Activated CD4-positive, alpha-beta T cell treated with anti-CD3 and anti-CD28 coated beads, Interleukin-2, amount 50 U/mL, for 48 hours (primary cell): Measurements from ENCODE around the gene RAB20.
"Not testable (repeated sequence)": the region's sequence is repeated elsewhere in the genome, so short reads cannot be mapped to it uniquely, and the experiment has no call there.

Source experiments
- DNase-seq, 2 experiments: peaks; one replicate each; pipeline ENCODE4 v3.0.0-alpha.2; 2020

RAB20 gene

DNA sequence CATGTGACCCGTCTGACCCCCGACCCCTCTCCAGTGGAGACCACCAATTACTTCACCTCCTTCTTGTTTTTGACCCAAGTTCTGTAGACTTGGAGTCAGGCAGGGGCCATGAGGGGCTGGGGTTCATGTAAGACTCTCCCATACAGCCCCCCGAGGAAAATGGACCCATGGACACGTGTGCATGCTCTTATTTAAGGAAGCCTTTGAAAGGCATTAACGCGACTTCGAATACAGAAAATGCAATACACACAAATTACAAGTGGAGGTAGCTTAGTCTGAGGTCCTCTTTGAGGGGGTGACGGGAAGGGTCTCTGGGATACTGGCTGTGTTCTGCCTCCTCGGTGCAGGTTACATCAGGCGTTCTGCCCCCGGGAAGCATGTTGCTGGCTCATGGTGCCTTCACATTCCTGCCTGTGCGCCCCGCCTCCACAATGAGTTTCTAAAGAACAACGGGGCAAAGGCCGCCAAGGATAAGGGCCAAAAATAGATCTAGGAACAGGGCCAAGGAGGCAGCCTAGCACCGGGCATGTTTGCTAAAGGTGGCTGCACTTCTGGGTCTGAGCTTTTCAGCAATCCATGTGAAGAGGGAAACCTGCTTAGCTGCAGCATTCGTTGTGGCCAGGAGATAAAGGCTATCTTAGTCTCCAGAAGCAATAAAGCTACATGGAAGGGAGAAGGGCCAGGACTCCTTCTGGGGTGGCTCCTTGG is 54.5 kb downstream of the RAB20 start:
- no peak for DNase-seq

DNA sequence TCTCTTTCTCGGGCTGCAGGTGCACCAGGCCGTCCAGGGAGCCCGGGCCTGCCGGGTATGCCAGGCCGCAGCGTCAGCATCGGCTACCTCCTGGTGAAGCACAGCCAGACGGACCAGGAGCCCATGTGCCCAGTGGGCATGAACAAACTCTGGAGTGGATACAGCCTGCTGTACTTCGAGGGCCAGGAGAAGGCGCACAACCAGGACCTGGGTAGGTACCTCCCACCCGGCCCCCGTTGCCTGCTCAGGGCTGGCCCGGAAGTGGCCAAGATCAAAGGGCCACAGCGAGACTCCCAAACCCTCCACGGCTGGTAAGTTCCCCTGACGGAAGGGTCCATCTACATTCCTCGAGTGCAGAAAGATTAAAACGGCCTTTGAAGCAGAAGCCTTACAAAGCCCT is 55.1 kb downstream of the RAB20 start:
- DNase-seq = no peak

GRCh38 chr13:110505594-110505993 is 55.9 kb downstream of the RAB20 start:
- no peak for DNase-seq

DNA sequence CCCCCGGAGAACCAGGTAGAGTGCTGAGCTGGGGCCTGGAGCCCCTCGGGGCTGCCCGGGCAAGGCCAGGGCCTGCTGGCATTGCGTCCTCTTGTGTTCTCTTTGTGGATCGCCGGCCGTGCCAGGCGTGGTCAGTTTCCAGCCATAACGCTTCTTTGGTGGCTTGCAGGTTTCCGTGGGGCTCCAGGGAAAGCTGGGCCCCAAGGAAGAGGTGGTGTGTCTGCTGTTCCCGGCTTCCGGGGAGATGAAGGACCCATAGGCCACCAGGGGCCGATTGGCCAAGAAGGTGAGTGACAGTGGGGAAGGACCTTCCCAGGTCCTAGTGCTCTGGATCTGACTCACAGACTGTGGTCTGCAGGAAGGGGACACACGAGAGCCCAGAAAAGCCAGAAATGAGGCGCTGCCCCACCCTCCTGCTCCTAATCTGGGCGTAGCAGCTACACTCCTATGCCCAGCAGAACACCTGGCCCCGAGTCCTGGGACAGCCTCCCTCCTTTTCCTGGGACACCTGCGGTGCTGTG is 57.5 kb downstream of the RAB20 start:
- no peak for DNase-seq

- DNase-seq = no peak
Measured at GRCh38 chr13:110503037-110503901, 58.3 kb downstream of the RAB20 start.

DNA sequence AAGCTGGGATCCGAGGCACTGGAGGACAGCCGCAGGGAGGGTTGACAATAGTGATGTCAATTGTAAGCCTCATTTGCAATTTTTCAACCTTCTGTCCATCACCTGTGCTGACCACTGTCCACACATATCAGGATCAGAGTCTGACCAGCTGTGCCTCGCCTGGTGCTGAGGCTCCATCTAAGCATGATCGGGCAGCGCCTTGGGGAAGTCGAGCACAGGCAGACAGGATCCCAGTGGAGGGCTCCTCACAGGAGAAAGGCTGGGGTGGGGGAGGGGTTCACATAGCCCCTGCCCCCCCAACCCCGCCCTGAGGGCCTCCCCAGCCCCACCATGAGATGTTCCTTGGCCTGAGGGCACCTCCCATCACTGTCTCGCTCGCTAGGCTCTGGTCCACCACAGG is 60.3 kb downstream of the RAB20 start:
- no peak for DNase-seq

DNA sequence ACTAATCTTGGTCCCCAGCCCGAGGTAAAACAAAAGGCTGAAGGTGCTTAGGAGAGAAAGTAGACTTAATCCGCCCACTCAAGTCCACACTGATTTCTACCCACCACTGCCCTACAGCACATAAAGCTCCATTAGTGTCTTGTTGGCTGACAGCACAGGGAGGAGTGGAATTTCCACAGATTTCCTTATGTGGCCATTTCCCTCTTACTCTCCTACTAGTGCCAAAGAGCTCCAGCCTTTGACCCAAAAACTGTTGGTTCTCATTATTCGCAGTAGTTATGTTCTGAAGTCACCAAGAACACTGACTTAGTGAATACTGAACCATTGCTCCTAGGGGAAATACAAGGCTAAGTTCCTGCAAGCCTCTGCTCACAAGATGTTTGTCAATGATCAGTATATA is 61.2 kb downstream of the RAB20 start:
- no peak for DNase-seq

- no peak for DNase-seq
Measured at GRCh38 chr13:110499621-110500281, 61.8 kb downstream of the RAB20 start.

DNA sequence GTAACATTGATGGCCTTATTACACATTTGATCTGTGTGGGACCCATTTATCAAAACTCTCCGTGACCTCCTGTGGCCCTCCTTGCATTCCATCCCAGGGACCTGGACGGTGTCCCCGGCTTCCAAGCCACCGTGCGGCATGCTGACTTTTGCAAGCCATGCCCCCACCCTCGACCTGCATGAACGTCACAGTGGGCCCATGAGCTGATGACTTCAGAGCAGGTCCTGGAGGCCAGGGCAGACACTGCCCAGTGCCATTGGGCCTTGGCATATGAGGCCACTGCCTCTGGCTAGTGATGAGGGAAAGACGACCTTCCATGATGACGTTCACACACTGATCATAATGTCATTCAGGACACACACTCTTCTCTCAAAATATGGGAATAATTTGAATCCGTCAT is 62.8 kb downstream of the RAB20 start:
- DNase-seq = no peak

GRCh38 chr13:110498327-110498726 is 63.2 kb downstream of the RAB20 start:
- DNase-seq = no peak

DNA sequence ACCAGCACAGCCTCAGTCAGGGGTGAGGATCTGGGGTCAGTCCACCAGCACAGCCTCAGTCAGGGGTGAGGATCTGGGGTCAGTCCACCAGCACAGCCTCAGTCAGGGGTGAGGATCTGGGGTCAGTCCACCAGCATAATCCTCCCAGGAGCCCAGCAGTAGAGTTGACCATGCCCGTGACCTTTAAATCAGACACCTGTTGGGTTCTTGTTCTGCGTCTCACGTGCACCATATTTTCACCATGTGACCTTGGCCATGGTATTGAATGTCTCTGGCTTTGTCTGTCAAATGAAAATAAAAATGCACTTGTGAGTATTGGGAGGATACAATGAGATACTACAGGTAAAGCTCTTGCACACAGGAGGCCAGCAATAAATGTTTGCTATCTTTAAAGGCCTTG is 63.6 kb downstream of the RAB20 start:
- DNase-seq = not testable (repeated sequence)

- no peak for DNase-seq
Measured at GRCh38 chr13:110497003-110497402, 64.5 kb downstream of the RAB20 start.

DNA sequence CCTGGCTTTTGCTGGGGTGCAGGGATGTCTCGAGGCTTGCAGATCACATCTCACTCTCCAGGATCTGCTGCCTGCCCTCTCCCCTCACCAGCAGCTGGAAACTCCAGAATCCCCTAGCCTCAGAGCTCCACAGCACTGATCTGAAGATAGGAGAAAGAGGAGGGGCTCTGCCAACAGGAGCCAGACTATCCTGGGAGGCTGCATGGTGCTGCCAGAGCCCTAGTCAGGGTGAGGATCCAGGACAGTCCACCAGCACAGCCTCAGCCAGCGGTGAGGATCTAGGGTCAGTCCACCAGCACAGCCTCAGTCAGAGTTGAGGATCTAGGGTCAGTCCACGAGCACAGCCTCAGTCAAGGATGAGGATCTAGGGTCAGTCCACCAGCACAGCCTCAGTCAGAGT is 65.2 kb downstream of the RAB20 start:
- DNase-seq = no peak

DNA sequence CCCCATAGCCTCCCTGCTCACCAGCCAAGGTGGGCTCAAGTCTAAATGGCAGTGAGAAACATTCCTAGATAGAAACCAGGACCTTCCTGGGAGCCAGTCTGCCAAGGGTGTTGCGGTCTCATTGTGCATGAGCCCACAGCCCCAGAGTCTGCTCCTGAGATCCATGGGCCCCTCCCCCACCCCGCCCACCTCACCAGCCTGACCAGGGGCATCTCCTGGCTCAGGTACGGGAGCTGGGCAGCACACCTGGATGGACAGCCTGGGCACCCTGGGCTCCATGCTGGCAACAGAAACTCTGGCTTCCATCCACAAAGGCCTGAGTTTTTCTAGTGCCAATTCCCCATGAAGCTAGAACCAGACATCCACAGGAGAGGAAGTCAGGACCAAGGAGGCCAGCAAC is 65.6 kb downstream of the RAB20 start:
- DNase-seq = no peak

GRCh38 chr13:110495376-110495775 is 66.1 kb downstream of the RAB20 start:
- DNase-seq = no peak

DNA sequence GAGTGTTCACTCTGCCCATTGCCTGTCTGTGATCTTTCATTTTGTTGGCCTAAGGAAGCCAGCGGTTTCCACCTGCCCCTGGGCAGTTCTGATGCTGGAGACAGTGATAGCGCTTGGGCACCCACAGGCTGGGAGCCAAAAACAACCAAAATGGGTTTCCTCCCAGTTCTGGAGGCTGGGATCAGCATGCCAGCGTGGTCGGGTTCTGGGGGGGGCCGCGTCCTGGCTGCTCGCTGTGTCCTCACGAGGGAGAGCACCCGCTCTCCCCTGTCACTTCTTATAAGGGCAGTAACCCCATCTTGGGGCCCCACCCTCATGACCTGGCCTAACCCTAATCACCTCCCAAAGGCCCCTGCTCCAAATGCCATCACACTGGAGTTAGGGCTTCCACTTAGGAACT is 67.9 kb downstream of the RAB20 start:
- DNase-seq = no peak

DNA sequence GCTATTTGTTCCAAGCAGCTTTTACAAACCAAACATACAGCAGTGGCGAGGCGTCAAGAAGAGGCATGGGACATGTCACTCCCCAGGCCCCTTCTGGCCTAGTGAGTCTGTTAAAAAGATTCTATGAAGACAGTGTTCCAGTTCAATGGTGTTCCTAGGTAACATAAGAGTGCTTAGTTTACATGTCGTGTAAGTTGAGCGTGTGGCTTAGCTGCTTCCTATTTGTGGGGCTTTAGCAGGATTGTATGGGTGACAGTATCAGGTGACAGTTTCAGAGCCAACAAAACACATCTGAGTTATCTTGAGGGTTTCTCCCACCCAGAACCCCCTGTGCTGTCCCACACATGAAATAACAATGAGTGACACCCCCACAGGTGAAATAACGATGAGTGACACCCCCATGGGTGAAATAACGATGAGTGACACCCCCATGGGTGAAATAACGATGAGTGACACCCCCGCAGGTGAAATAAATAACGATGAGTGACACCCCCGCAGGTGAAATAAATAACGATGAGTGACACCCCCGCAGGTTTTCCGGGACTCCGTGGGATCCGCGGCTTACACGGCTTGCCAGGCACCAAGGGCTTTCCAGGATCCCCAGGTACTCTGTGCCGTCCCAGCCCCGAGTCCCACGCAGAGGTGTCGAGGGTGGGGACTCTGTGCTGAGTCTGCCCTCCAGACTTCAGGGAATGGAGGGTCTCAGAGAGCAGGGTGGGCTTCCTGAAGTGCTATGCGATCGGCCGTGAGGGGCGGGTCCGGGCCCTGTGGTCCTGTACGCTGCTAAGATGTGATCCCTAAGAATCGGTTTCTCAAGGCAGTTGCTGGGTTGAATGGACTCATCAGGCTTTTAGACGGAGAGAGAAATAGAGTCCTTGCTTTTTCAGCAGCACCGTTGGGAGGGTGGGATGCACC is 68.6 kb downstream of the RAB20 start:
- no peak for DNase-seq

- no peak for DNase-seq
Measured at GRCh38 chr13:110491869-110492678, 69.4 kb downstream of the RAB20 start.

DNA sequence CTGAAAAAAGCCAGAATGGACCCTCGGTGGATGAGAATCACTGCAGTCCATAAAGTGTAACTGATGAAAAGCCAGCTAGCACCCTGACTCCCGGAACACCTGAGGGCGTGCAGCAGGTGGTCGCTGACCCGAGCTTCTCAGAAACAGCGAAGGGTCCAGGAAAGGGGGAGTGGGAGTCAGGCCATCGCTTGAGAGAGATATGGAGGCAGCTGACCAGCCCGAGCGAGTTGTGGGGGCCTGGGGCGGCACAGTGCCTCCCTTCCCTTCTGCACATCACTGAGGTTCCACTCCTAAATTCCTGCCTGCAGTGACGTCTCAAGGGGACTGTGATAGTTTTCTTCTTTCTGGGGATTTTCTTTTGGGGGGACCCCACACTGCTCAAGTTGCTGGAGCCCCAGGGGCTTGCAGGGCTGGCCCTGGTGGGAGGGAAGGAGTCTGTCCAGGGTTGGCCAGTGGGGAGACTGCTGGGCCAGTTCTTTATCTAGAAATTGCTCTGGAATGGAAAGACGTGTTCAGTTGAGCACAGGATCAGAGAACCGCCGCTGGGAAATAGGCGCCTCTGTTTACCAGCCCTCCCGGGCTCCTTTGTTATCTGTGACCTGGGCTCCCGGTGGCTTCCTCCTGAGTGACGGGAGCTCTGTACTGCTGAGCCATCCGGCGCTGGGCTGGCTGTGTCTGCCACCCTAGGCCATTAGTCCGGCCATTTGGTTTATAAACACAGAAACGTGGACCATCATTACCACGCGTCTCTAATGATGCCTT is 71.3 kb downstream of the RAB20 start:
- DNase-seq = no peak

GRCh38 chr13:110486880-110487279 is 74.6 kb downstream of the RAB20 start:
- DNase-seq = not testable (repeated sequence)
